HG02571 (cell line): Measurements from ENCODE around the gene BPIFB6.

Experiments used
- ATAC-seq: cut with Tn5 transposase; IDR thresholded peaks from one replicate; pipeline ENCODE4 v1.9.1; 2021; ENCODE audit warnings: mild to moderate bottlenecking, moderate library complexity; ENCODE audit not compliant: unreplicated experiment

BPIFB6 gene

GRCh38 chr20:33031531-33031930 lies at the start of gene BPIFB6:
BPIFB6 (plus strand) TSS chr20:33031648; CDS start chr20:33031648, 0 bp downstream.
- no peak for ATAC-seq

GRCh38 chr20:32982617-32983458 lies 48.6 kb upstream of the BPIFB6 start:
- ATAC-seq: no peak

- ATAC-seq: no peak
These were observed 47.9 kb upstream of the BPIFB6 start for GRCh38 chr20:32983459-32984112.

- no peak for ATAC-seq
These were observed 47.3 kb upstream of the BPIFB6 start for GRCh38 chr20:32984196-32984595.

GRCh38 chr20:32984631-32985354 lies 46.7 kb upstream of the BPIFB6 start:
- no peak for ATAC-seq

- ATAC-seq: no peak
These were observed 45.9 kb upstream of the BPIFB6 start for GRCh38 chr20:32985596-32985995.

- no peak for ATAC-seq
These were observed 45.0 kb upstream of the BPIFB6 start for GRCh38 chr20:32986331-32986966.

GRCh38 chr20:32987044-32987825 lies 44.2 kb upstream of the BPIFB6 start:
- ATAC-seq: no peak

GRCh38 chr20:32988008-32988407 lies 43.4 kb upstream of the BPIFB6 start:
- no peak for ATAC-seq

GRCh38 chr20:32989507-32990283 lies 41.8 kb upstream of the BPIFB6 start:
- no peak for ATAC-seq

- no peak for ATAC-seq
These were observed 41.0 kb upstream of the BPIFB6 start for GRCh38 chr20:32990426-32990825.

GRCh38 chr20:32991383-32991782 lies 40.1 kb upstream of the BPIFB6 start:
- ATAC-seq: no peak

- ATAC-seq: no peak
These were observed 39.4 kb upstream of the BPIFB6 start for GRCh38 chr20:32991792-32992641.

GRCh38 chr20:32993496-32994050 lies 37.9 kb upstream of the BPIFB6 start:
- no peak for ATAC-seq

- no peak for ATAC-seq
These were observed 35.6 kb upstream of the BPIFB6 start for GRCh38 chr20:32995802-32996201.

- no peak for ATAC-seq
These were observed 34.0 kb upstream of the BPIFB6 start for GRCh38 chr20:32997431-32997830.

GRCh38 chr20:32999603-33000250 lies 31.7 kb upstream of the BPIFB6 start:
- ATAC-seq: no peak
